Raji (cell line): ENCODE data around the gene HPD.

Experiments
- POLR2A ChIP-seq: IDR thresholded peaks from 2 replicates; pipeline ENCODE4 v1.6.1; 2011; ENCODE audit warnings: low read depth, low read length, control low read depth; ENCODE audit not compliant: insufficient read depth

Gene HPD

GRCh38 chr12:121872546-121873215, 14.0 kb upstream of the HPD start:
- TF ChIP-seq POLR2A = no peak

- TF ChIP-seq POLR2A = no peak
These were observed 12.8 kb upstream of the HPD start for GRCh38 chr12:121871467-121871866.

GRCh38 chr12:121866331-121866730, 7.7 kb upstream of the HPD start:
- no peak for TF ChIP-seq POLR2A

DNA sequence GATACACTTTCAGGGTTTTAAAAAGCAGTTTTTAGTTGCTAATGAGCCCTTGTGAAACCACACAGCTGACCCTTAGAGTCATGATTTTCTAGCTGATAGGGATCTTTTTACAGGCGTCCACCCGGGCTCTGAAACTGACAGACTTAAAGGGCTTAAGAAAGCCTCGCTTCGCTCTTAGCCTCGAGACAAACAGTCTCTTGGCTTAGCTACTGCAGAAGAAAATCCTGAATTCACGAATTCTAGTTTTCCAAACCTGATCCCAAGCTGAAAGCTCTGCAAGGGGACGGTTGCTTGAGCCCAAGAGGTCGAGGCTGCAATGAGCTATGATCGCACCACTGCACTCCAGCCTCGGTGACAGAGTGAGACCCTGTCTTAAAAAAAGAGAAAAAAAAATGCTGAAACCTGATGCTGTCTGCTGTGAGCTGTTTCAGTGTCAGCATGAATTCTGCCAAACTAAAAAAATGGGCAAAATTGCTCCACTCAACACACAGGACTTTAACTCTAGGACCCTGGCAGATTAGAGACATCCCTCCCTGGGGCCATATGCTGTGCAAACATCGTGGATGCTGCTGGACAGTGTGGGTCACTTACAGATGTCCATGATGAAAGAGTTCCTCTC, 3.1 kb upstream of the HPD start:
- no peak for TF ChIP-seq POLR2A

DNA sequence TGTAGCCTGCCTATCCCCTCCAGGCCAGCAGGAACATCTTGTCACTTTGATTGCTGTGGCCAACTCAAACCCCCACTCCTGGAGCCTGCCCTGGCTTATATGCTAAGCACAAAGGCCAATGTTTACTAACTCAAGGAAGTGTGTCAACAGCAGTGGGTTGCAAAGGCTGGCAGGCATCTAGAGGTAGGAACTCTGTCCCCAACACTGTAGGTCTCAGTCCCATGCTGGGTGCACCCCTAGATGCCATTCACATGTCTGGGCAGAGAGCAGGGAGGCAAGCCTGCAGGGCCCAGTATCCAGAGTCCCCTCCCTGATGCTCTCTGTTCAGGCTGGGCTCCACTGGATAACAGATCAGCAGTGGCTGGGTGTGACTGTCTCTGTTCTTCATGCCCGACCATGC, 1.6 kb upstream of the HPD start:
- no peak for TF ChIP-seq POLR2A

DNA sequence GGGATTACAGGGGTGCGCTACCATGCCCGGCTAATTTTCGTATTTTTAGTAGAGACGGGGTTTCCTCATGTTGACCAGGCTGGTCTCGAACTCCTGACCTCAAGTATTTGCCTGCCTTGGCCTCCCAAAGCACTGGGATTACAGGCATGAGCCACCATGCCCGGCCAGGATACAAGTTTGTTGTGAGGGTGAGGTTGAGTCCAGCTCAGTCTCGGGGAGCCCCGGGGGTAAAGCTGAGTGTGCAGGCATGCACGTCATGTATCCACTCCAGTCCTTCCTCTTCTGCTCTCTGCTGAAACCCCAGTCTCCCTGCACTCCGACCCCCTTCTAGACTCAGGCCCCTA, 369 bp downstream of the HPD start:
- no peak for TF ChIP-seq POLR2A

DNA sequence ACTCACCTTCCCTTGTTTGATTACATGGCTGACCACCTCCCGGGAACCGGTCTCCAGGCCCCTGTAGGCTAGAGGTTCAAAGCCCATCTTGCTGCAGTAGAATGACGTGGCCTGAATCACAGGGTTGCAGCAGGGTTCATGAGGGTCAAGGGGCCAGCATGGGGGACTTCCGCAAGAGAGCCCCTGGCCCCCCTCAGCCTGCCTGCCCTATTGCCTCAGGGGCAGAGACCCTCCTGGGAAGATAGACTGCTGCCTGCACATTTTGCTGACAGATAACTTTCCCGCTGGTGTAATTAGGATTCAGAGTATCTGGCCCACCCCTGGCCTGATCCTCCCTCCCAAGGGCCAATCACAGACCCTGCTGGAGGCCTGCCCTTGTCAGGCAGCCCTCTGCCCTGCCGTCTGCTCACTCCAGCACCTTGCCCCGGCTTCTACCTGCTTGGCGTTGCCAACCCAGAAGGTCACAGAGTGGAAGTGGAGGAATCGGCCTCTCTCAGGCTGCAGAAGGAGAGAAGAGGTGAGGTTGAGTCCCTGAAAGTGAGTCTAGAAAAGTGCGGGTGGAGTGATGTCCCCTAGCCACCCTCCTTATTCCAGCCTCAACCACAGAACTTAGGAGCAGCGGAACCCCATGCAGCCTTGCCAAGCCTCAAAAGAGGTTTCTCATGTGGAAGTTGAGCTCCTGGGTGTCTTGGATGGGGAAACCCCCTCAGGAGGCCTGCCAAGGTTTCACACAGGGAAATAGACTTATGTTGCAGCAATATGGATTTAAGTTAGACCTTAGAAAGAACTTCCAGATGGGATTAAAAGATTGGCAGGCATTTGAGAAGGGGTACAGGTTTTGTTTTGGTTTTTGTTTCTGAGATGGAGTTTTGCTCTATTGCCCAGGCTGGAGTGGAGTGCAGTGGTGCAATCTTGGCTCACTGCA, 1.1 kb downstream of the HPD start:
- TF ChIP-seq POLR2A = no peak

- TF ChIP-seq POLR2A = no peak
These were observed 9.0 kb downstream of the HPD start for GRCh38 chr12:121849665-121850064.

GRCh38 chr12:121849211-121849610, 9.4 kb downstream of the HPD start:
- TF ChIP-seq POLR2A = no peak

DNA sequence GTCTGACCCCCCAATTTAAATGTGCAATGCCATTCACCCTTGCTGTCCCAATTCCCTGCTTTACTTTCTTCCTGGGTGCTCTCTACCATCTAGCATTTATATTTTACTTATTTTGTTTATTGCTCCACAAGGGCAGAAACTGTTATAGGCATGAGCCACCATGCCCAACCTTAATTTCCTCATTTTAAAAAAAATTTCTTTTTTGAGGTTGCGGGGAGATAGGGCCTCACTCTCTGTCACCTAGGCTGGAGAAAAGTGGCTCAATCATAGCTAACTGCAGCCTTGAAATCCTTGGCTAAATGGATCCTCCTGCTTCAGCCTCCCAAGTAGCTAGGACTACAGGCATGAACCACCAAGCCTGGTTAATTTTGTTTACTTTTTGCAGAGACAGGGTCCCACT, 13.0 kb downstream of the HPD start:
- TF ChIP-seq POLR2A = no peak

GRCh38 chr12:121843236-121843982, 15.2 kb downstream of the HPD start:
- TF ChIP-seq POLR2A = no peak

- TF ChIP-seq POLR2A = no peak
These were observed 18.5 kb downstream of the HPD start for GRCh38 chr12:121839993-121840761.

DNA sequence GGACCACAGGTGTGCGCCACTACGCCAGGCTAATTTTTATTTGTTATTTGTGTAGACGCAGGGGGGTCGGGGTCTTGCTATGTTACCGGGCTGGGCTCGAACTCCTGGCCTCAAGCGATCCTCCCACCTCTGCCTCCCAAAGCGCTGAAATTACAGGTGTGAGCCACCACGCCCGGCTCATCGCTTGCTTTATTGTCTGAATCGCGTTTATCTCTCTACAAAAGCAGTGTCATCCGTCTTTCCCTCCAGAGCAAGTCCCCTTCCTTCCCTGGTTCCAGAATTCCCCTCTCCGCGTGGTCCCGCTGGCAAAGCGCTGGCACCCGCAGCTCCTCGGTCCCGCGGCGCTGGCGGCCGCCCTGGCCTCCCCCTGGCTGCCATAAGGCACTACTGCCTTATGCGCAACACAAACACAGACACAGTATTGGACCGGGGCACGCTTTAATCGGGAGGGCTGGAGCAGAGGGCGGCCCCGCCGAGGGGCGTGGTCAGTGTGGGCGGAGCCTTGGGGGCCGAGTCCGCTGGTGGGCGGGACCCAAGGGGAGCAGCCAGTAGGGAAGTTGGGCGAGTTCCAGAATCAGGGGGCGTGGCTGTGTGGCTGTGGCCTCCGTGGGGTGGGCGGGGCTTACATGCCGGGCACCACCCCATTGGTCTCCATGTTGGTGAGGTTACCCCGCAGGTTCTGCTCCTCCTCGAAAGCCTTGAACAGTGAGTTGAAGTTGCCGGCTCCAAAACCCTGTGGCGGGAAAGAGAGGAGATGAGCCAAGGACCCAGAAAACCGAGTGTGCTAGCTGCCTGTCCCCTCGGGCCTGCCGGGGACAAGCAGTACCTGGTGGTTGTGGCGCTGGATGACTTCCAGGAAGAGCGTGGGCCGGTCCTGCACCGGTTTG, 19.3 kb downstream of the HPD start:
- peak; percentile 73 for TF ChIP-seq POLR2A

GRCh38 chr12:121838126-121838525, 20.5 kb downstream of the HPD start:
- no peak for TF ChIP-seq POLR2A
